AG08395 (cell line): ENCODE data around the gene UNC13C.

Experiments used
- DNase-seq: peaks from one replicate; pipeline ENCODE4 v3.0.0; 2012; ENCODE audit warnings: mixed read lengths, low spot score

The UNC13C gene

GRCh38 chr15:54481819-54482218 is 503.6 kb downstream of the UNC13C start:
- DNase-seq = no peak

DNA sequence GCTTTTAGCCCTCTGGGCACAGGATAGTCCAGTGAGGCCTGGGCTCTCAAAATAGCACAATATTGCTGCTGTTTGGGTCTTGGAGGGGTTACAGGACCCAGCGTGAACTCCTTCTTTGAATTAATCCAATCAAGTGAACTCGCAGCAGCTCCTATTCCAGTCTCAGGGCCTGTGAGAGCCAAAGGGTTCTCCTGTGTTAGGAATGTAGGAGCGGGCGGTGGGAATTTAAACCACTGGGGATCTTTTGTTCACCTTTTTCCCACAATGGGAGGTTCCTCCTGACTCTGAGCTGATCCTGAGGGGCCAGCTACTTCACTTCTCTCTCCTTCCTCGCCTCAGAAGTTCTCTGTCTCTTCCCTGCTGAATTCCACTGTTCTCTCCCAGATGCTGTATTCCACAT is 504.0 kb downstream of the UNC13C start:
- no peak for DNase-seq

- DNase-seq = no peak
These were observed 522.1 kb downstream of the UNC13C start for GRCh38 chr15:54500330-54500729.

DNA sequence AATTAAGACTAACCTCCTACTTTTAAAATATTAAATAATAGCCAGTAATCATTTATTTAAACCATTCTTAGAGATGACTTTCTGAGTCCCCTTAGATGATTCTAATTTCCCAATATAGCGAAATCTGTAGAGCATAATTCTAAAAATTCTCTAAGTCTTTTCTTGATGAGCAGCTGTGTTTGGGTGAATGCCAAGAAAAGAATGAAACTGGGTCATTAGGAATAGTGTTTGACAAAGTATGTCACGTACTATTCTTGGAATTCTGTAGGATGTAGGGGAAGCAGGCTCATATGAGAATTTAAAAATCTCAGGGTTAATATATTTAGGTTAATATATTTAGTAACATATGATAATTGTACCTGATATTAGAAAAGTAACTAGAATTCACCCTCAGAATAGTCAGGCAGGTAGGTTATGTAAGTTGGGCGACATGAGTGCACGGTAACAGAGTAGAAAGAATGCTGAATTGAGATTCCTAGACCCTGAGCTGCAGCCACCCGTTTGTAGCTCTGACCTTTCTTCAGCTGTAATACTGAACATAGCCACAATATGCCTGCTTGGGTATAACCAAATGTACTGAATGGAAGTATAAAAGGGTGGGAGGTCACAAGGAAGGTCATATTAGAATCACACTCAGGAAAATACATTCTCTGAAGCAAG is 524.3 kb downstream of the UNC13C start:
- DNase-seq = no peak

GRCh38 chr15:54504695-54505094 is 526.5 kb downstream of the UNC13C start:
- DNase-seq = no peak

GRCh38 chr15:54506977-54507524 is 528.8 kb downstream of the UNC13C start:
- DNase-seq = no peak

GRCh38 chr15:54514601-54515000 is 536.4 kb downstream of the UNC13C start:
- DNase-seq = no peak

GRCh38 chr15:54515664-54516582 is 537.7 kb downstream of the UNC13C start:
- no peak for DNase-seq

DNA sequence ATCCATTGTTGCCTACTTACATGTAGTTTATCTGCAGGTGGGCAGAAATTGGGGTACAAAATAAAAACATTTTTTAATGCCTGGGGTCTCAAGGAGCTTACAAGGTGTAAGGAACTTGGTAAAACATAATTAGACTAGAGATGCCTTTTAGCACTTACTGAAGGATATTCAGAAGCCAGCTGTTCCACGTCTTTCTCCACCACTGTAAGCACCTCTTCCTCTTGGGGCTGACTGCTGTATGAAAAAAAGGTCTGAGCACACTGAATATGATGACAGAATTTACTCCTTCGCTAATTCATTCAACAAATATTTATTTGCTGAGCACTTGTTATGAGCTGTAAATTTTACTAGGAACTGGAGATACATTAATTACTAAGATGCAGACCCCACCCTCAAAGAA is 539.1 kb downstream of the UNC13C start:
- DNase-seq = no peak

DNA sequence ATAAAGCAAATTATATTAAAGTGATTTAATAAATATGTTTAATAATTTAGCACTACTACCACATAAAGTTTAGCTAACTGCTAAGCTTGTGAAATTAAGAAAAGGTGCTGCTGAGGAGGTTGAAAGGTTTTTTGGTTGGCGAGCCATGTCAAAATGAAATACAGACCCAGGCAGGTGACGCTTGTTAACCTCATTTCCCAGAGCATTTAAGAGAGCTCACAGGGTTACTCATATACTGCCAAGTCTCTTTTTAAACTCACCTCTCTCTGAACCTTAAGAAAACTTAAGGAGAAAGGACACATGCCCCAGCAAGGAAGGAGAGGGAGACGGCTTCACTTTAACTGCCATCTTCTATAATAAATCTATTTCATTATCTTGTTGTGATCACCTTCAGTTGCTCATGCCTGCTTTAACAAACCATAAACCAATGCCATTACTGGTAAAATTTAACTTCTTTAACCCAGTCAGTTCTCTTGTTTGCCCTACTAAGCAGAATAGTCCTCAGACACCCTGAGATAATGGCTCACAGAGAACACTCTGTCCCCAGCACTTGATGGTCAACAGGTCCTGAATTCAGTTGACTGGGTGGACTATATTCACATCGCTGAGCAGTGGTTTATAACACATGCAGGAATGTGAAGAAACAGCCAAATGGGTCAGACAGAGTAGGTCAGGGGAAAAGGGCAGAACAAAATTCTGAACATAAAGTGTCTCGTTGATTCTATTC is 540.1 kb downstream of the UNC13C start:
- DNase-seq = no peak

DNA sequence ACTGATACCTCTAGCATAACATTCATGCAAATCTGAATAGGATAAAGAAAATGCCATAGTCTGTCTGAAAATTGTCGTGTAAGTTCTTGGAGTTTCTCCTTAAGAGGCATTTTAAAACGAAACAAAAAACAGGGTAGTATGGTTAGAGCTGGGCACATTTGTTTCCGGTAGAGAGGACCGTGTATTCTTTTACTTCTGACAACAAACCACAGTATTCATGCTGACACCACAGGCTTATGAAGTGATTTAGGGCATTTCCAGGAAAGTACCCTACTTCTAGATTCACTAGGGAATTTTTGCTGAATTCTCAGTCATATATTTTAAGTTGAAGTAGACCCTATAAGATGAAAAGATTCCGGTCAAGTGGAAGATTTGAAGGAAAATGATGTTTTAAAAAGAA is 541.3 kb downstream of the UNC13C start:
- DNase-seq = no peak

DNA sequence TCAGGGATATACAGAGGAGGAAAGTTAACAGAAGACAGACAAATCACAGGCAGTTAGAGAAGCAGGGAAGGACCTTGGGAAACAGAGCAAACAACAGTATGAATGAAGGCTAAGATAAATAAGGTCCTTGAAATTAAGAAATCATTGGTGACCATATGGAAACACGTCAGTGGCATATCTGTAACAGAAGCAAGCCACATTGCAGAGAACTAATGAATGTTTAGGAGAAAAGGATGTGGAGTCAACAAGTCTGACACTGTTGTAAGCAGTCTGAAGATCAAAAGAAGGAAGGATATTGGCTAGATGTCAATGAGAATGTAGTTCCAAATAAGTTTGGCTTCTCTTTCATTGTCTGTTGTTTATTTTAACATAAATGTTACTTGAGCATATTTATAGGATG is 542.4 kb downstream of the UNC13C start:
- DNase-seq = no peak

- DNase-seq = no peak
These were observed 543.0 kb downstream of the UNC13C start for GRCh38 chr15:54521206-54521605.

GRCh38 chr15:54528021-54528420 is 549.8 kb downstream of the UNC13C start:
- DNase-seq = no peak

DNA sequence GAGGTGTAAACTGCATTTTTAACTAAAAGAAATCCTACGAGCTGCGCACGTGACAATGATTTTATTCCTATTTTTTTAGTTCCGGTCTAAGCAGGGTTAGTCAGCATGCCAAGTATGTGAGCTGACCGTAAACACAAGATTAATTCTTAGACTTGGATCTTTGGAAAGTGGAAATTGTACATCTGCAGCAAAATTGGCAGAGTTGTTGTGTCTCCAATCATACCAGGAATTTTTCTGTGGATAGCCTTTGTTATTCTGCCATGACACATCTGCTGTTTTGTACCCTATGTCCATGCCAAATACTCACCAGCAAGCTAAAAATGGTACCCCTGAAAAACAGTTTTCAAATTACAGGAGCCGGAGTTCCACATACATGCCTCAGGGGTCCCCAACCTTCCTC is 562.5 kb downstream of the UNC13C start:
- no peak for DNase-seq

DNA sequence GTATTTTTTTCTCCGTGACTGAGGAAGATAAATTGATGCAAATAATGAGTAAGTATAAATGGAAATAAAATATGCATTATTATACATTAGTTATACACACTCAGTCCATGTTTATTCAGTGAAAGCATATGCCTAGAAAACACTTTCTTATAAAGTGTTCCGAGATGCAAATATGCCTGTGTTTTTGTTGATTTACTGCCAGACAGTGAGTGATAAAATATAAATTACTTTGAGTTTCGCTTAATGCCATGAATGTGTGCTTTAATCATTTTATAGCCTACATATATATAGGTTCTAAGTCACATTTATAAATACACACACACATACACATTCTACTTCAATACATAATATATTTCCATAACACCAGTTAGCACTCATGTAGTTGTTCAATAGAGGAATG is 569.2 kb downstream of the UNC13C start:
- DNase-seq = no peak

DNA sequence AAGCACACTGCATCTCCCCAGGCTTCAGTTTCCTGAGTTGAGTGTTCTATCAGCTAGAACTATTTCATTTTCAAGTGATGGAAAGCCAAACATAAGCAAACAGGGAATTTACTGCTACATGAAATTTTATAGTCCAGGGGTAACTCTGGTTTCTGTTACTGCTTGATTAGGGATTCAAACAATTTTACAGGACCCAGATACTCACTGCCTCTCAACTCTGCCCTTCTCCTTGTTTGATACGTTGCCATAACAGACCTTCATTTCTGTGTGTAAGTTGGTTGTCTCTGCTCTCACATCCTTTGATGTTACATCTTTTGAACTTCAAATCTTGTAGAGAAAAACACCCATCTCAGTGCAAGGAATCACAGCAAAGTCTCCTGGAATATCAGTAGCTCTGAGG is 572.7 kb downstream of the UNC13C start:
- no peak for DNase-seq

GRCh38 chr15:54556231-54556630 is 578.0 kb downstream of the UNC13C start:
- no peak for DNase-seq

DNA sequence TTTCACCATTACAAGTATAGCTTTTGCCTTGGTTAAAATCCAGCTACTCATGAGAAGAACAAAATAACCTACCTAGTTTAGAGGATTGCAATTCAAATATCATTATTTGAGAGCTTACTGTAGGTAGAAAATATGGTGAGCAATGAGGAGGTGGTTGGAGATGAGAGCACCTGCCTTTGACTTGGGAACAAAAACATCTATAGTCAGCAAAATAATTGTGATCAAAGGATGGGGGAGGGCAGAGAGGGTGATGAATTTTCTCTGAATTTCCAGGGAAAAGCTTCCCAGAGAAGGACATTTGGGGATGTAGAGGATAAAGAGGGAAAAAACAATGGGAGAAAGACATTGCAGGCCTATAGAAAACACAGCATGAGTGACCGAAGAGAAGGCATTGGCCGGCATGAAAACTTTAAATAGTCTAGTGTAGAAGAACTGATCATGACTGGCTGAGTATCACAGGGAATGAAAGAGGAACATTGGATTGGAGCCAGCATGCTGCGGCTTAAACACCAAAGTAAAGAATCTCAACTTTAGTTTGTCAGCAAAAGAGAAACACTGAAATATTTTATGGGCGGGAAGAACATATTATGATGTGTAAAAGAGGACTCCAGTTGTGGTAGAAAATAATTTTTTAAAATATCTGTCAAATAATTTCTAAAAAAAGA is 581.3 kb downstream of the UNC13C start:
- no peak for DNase-seq

GRCh38 chr15:54560417-54560816 is 582.2 kb downstream of the UNC13C start:
- no peak for DNase-seq

DNA sequence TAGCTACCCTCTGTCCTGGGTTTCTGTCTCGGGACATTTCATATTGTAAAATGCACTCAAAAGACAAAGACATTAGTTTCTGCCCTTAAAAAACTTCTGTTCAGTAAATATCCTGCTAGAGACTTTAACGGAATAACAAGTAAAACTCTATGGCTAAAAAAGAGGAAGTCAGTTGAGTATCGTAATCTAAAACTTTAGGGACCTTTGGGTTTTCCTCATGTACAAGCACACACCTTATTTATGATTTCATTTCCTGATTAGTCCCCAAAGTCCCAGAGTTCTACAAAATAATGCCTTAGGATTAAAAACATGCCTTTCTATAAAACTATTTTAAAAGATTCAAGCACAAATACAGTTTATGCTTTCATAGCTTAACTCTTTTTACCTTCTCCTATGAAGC is 585.9 kb downstream of the UNC13C start:
- no peak for DNase-seq

DNA sequence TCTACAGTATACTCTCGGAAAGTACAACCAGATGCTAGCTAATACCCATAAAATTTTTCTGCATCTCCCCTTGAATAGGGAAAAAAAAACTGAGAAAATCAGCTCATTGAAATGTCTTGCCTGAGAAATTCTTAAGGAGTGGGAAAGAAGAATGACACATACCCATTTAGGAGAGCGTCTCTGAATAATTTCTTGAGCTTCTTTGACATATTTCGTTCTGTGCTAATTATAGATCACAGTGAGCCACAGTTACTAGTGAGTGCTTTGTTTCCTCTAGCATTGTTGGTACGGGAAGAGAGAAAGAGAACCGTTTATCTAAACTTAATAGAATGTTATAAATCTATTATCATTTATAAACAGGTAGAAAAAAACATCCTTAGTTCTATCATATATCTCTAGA is 588.4 kb downstream of the UNC13C start:
- DNase-seq = no peak
